GM12891 (cell line): ENCODE data around the gene F2RL1.
"Not testable (repeated sequence)": the region's sequence is repeated elsewhere in the genome, so short reads cannot be mapped to it uniquely, and the experiment has no call there.

ENCODE experiments used
- DNase-seq: peaks from one replicate; pipeline ENCODE4 v3.0.0; 2011; ENCODE audit warnings: low spot score; ENCODE audit not compliant: insufficient read length
- FAIRE-seq: peaks from 2 replicates; lab custom pipeline; 2011; peaks lifted over from hg19 to GRCh38; lab: Jason Lieb, UNC
- PAX5 ChIP-seq: IDR thresholded peaks from 2 replicates; pipeline ENCODE4 v1.6.1; 2011; ENCODE audit warnings: low read length, moderate library complexity, mild to moderate bottlenecking; ENCODE audit not compliant: insufficient read depth, severe bottlenecking
- POLR2A ChIP-seq: IDR thresholded peaks from 2 replicates; pipeline ENCODE4 v1.6.1; 2011; ENCODE audit warnings: low read depth, low read length, control low read depth
- POLR2AphosphoS5 ChIP-seq: IDR thresholded peaks from 2 replicates; pipeline ENCODE4 v1.6.1; 2011; ENCODE audit warnings: low read depth, low read length, control low read depth
- POU2F2 ChIP-seq: IDR thresholded peaks from 2 replicates; pipeline ENCODE4 v1.6.1; 2011; ENCODE audit warnings: low read depth, mild to moderate bottlenecking, control low read depth, low read length, moderate library complexity
- SPI1 ChIP-seq: IDR thresholded peaks from 2 replicates; pipeline ENCODE4 v1.6.1; 2011; ENCODE audit warnings: low read depth, low read length, control low read depth
- TAF1 ChIP-seq: IDR thresholded peaks from 2 replicates; pipeline ENCODE4 v1.6.1; 2011; ENCODE audit warnings: low read depth, low read length, control low read depth

Gene F2RL1

GRCh38 chr5:76807296-76807695 lies 11.5 kb upstream of the F2RL1 start:
- no peak for FAIRE-seq
- no peak for DNase-seq
- TF ChIP-seq PAX5 = no peak
- TF ChIP-seq SPI1 = no peak
- no peak for TF ChIP-seq POU2F2

GRCh38 chr5:76808141-76808691 lies 10.6 kb upstream of the F2RL1 start:
- FAIRE-seq (no peak), DNase-seq (no peak)
- no peak for TF ChIP-seq POU2F2
- TF ChIP-seq POLR2AphosphoS5 = no peak
- TF ChIP-seq PAX5 = no peak
- no peak for TF ChIP-seq TAF1
- no peak for TF ChIP-seq SPI1
- TF ChIP-seq POLR2A = no peak

DNA sequence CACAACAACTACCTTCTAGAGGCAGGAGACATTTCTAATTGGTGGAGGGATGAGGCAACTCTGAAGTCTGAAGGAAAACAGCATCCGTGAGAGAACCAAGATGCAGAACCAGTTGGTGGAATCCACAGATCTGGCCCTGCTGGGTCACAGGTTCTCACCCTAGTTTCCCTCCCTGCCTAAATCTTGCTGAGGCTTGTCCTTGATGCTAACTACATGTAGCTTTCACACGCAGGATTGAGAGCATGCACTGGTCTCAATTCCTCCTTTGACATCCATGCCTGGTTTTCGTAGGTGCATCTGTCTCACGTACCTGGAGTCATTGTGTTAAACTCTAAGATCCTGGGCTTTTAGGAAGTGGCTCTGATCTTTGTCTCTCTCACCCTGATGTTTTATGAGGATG lies 9.7 kb upstream of the F2RL1 start:
- no peak for FAIRE-seq
- no peak for DNase-seq
- TF ChIP-seq PAX5 = no peak
- no peak for TF ChIP-seq SPI1

- DNase-seq (no peak), FAIRE-seq (no peak)
- TF ChIP-seq SPI1 (no peak), PAX5 (no peak), POLR2A (no peak), POU2F2 (no peak), POLR2AphosphoS5 (no peak), TAF1 (no peak)
These were observed 8.6 kb upstream of the F2RL1 start for GRCh38 chr5:76810236-76810635.

DNA sequence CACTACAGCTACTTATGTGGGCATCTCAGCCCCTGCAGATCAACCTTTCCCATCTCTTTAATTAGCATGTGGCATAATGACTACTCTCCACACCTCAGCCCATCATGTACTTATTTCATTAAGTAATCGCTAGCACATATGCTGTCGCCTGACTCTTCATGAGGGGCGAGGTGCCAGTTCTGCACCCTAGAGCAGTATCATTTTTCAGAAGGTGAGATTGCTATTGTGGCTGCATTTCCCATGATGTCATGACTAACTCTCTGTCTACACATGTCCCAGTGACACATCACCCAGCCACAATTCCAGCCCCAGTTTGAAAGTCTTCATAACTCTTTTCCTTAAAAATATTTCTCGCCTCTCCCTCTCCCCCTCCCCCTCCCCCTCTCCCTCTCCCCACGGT lies 7.6 kb upstream of the F2RL1 start:
- FAIRE-seq (no peak), DNase-seq (no peak)
- TF ChIP-seq POU2F2 = no peak
- TF ChIP-seq SPI1 = no peak
- no peak for TF ChIP-seq POLR2AphosphoS5
- no peak for TF ChIP-seq POLR2A
- no peak for TF ChIP-seq TAF1

- DNase-seq, FAIRE-seq: not testable (repeated sequence)
These were observed 6.6 kb upstream of the F2RL1 start for GRCh38 chr5:76812209-76812608.

DNA sequence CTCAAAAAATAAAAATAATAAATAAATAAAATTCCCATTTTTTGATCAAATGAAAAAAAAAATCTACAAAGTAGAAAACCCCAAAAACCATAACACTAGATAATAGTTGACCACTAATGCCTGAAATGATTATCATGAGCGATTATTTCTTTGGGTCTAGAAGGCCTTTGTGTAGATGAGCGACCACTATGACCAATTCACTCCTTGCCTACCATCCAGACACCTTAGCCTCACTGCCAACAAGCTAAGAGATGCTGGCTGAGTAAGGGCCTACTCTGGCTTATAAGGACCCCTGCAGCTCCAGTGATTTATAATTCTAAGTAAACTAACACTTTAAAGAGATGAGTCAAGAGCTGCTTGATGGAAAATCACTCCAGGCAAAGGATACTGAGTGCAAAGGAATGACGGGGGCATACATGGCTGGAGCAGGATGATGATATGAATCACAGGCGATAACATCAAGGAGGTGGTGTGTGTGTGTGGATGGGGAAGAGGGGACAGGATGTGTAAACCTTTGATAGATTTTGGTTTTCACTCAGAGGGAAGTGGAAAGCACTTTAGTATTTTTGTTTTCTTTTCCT lies 4.8 kb upstream of the F2RL1 start:
- FAIRE-seq (no peak), DNase-seq (no peak)
- TF ChIP-seq SPI1 = no peak
- TF ChIP-seq POU2F2 = no peak
- no peak for TF ChIP-seq POLR2A
- no peak for TF ChIP-seq PAX5
- TF ChIP-seq POLR2AphosphoS5 = no peak
- no peak for TF ChIP-seq TAF1

- TF ChIP-seq POLR2A (no peak), PAX5 (no peak), TAF1 (no peak), POU2F2 (no peak), SPI1 (no peak), POLR2AphosphoS5 (no peak)
- FAIRE-seq (no peak), DNase-seq (no peak)
These were observed 2.6 kb upstream of the F2RL1 start for GRCh38 chr5:76816110-76816831.

GRCh38 chr5:76819851-76820525 lies 1.2 kb downstream of the F2RL1 start:
- FAIRE-seq (no peak), DNase-seq (no peak)
- TF ChIP-seq PAX5 (no peak), POU2F2 (no peak), POLR2A (no peak), SPI1 (no peak), TAF1 (no peak)

- no peak for DNase-seq
- FAIRE-seq = no peak
- TF ChIP-seq POLR2A (no peak), TAF1 (no peak), SPI1 (no peak), PAX5 (no peak), POU2F2 (no peak)
These were observed 1.7 kb downstream of the F2RL1 start for GRCh38 chr5:76820526-76820890.
